HepG2 (cell line): Measurements from ENCODE around the gene CFAP119. TPM values are rescaled to one million over a fixed set of nuclear protein-coding genes. Genes with fewer than 3 reads are reported as not detected.

ENCODE experiments used
- ARNT2 ChIP-seq: sonication (generic); formaldehyde crosslinking; IDR thresholded peaks from 2 replicates; pipeline ENCODE4 v1.8.0; 2022; ENCODE audit warnings: mild to moderate bottlenecking, low read depth, missing genetic modification reagents, moderate library complexity
- CHCHD3 ChIP-seq: sonication (generic); formaldehyde crosslinking; IDR thresholded peaks from 2 replicates; pipeline ENCODE4 v1.8.0; 2022; ENCODE audit warnings: mild to moderate bottlenecking, missing genetic modification reagents, moderate library complexity
- CTCF ChIP-seq: sonication (generic); formaldehyde crosslinking; IDR thresholded peaks from 2 replicates; pipeline ENCODE4 v1.5.0; 2020; ENCODE audit warnings: mild to moderate bottlenecking, missing genetic modification reagents, moderate library complexity
- EEA1 ChIP-seq: sonication (generic); formaldehyde crosslinking; IDR thresholded peaks from 2 replicates; pipeline ENCODE4 v1.5.1; 2020; ENCODE audit warnings: mild to moderate bottlenecking, missing genetic modification reagents, borderline replicate concordance
- ELF4 ChIP-seq: sonication (generic); formaldehyde crosslinking; IDR thresholded peaks from 2 replicates; pipeline ENCODE4 v1.5.0; 2020; ENCODE audit warnings: missing genetic modification reagents, mild to moderate bottlenecking, moderate library complexity, borderline replicate concordance
- FOXJ3 ChIP-seq: sonication (generic); formaldehyde crosslinking; IDR thresholded peaks from 2 replicates; pipeline ENCODE4 v1.4.0; 2020; ENCODE audit warnings: missing genetic modification reagents, mild to moderate bottlenecking, borderline replicate concordance
- HBP1 ChIP-seq: IDR thresholded peaks from 2 replicates; pipeline ENCODE4 v1.6.1; 2016; ENCODE audit warnings: low read depth, control low read depth
- MED8 ChIP-seq: sonication (generic); formaldehyde crosslinking; IDR thresholded peaks from 2 replicates; pipeline ENCODE4 v1.8.1; 2023; ENCODE audit warnings: mild to moderate bottlenecking, missing genetic modification reagents; ENCODE audit not compliant: insufficient replicate concordance
- MYC ChIP-seq: sonication (generic); formaldehyde crosslinking; IDR thresholded peaks from 2 replicates; pipeline ENCODE4 v1.9.0; 2021; ENCODE audit warnings: missing genetic modification reagents, borderline replicate concordance
- MYNN ChIP-seq: sonication (generic); formaldehyde crosslinking; IDR thresholded peaks from 2 replicates; pipeline ENCODE4 v1.4.0; 2020; ENCODE audit warnings: mild to moderate bottlenecking, low read depth, missing genetic modification reagents
- PCBP2 ChIP-seq: fragments of 200-400 bp; formaldehyde crosslinking; optimal IDR thresholded peaks from 2 replicates; pipeline ENCODE3; 2018; ENCODE audit warnings: low read length, low read depth; ENCODE audit not compliant: poor library complexity, severe bottlenecking
- PRMT3 ChIP-seq: sonication (generic); formaldehyde crosslinking; IDR thresholded peaks from 2 replicates; pipeline ENCODE4 v1.8.1; 2022; ENCODE audit warnings: low read depth, mild to moderate bottlenecking, moderate library complexity, missing genetic modification reagents, borderline replicate concordance
- RXRB ChIP-seq: IDR thresholded peaks from 2 replicates; pipeline ENCODE4 v1.6.1; 2016; ENCODE audit warnings: borderline replicate concordance, missing genetic modification reagents, missing compliant biosample characterization
- TCF7L2 ChIP-seq: IDR thresholded peaks from 2 replicates; pipeline ENCODE4 v1.6.1; 2011; ENCODE audit warnings: mild to moderate bottlenecking, low read depth, low read length, moderate library complexity
- TOPORS ChIP-seq: sonication (generic); formaldehyde crosslinking; IDR thresholded peaks from 2 replicates; pipeline ENCODE4 v1.8.0; 2023; ENCODE audit warnings: mild to moderate bottlenecking, missing genetic modification reagents
- ZBTB20 ChIP-seq: sonication (generic); formaldehyde crosslinking; IDR thresholded peaks from 2 replicates; pipeline ENCODE4 v1.8.1; 2023; ENCODE audit warnings: missing genetic modification reagents, low read depth, mild to moderate bottlenecking, borderline replicate concordance
- ZBTB7B ChIP-seq: sonication (generic); formaldehyde crosslinking; IDR thresholded peaks from 2 replicates; pipeline ENCODE4 v1.4.0; 2020; ENCODE audit warnings: missing genetic modification reagents
- ZBTB8A ChIP-seq: sonication (generic); formaldehyde crosslinking; IDR thresholded peaks from 2 replicates; pipeline ENCODE4 v1.4.0; 2020; ENCODE audit warnings: mild to moderate bottlenecking, low read depth, missing genetic modification reagents, borderline replicate concordance
- ZNF337 ChIP-seq: sonication (generic); formaldehyde crosslinking; IDR thresholded peaks from 2 replicates; pipeline ENCODE4 v1.5.1; 2020; ENCODE audit warnings: missing genetic modification reagents, low read depth, mild to moderate bottlenecking, borderline replicate concordance
- ZNF616 ChIP-seq: sonication (generic); formaldehyde crosslinking; IDR thresholded peaks from 2 replicates; pipeline ENCODE4 v1.5.0; 2020; ENCODE audit warnings: low read depth, mild to moderate bottlenecking, missing genetic modification reagents
- polyA plus RNA-seq, 8 experiments: library from polyadenylated mRNA; depleted of rRNA in 3 of 8; stranded (reverse) in 7 of 8; unstranded in 1 of 8; fragments of >200 nt; fragmentation: Illumina TruSeq in 4 of 8; extraction: Trizol in 4 of 8; gene quantifications; 2 replicates each; pipeline versions ENCODE4 v1.2.1 to v1.2.3, GENCODE V29; 2011 to 2016; ENCODE audit warnings: low read depth in 4 of 8, missing spikeins in 1 of 8, mixed read lengths in 1 of 8; ENCODE audit not compliant: insufficient read depth in 1 of 8
- total RNA-seq, 5 experiments: library from RNA; depleted of rRNA; stranded (reverse); fragments of >200 nt; fragmentation: Illumina TruSeq; extraction: Trizol; gene quantifications; 2 replicates each; pipeline ENCODE4 v1.2.3, GENCODE V29; 2016; ENCODE audit warnings: low read depth in 1 of 5
- TF ChIP-seq, protein P1 (sequence below): sonication (generic); formaldehyde crosslinking; conservative IDR thresholded peaks from 2 replicates; pipeline ENCODE4 v1.4.0; 2020; ENCODE audit warnings: mild to moderate bottlenecking, missing genetic modification reagents, moderate library complexity

Gene CFAP119
- total and polyA plus RNA-seq, 2 of the 13 experiments (the other 11 are each of a cell fraction or from before 2014, with no cell fraction given) = 6.4 TPM

- TF ChIP-seq, protein P1, sequence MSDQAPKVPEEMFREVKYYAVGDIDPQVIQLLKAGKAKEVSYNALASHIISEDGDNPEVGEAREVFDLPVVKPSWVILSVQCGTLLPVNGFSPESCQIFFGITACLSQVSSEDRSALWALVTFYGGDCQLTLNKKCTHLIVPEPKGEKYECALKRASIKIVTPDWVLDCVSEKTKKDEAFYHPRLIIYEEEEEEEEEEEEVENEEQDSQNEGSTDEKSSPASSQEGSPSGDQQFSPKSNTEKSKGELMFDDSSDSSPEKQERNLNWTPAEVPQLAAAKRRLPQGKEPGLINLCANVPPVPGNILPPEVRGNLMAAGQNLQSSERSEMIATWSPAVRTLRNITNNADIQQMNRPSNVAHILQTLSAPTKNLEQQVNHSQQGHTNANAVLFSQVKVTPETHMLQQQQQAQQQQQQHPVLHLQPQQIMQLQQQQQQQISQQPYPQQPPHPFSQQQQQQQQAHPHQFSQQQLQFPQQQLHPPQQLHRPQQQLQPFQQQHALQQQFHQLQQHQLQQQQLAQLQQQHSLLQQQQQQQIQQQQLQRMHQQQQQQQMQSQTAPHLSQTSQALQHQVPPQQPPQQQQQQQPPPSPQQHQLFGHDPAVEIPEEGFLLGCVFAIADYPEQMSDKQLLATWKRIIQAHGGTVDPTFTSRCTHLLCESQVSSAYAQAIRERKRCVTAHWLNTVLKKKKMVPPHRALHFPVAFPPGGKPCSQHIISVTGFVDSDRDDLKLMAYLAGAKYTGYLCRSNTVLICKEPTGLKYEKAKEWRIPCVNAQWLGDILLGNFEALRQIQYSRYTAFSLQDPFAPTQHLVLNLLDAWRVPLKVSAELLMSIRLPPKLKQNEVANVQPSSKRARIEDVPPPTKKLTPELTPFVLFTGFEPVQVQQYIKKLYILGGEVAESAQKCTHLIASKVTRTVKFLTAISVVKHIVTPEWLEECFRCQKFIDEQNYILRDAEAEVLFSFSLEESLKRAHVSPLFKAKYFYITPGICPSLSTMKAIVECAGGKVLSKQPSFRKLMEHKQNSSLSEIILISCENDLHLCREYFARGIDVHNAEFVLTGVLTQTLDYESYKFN (CRISPR knock-in tag) = peak; percentile 71
- TF ChIP-seq ZBTB20 (CRISPR knock-in tag) = peak; percentile 41
- 0 out of 2 replicates have a peak, but pooled peaks have one; percentile 69 for TF ChIP-seq ZBTB8A (CRISPR knock-in tag)
- TF ChIP-seq TCF7L2 = no peak
- TF ChIP-seq ZNF616 = peak; percentile 91
- peak; percentile 64; the same call in 1 of the 2 replicates for TF ChIP-seq FOXJ3
- peak; percentile 92 for TF ChIP-seq HBP1 (CRISPR knock-in tag)
- peak; percentile 65 for TF ChIP-seq CTCF (CRISPR knock-in tag)
- TF ChIP-seq MED8 = peak; percentile 94
- TF ChIP-seq RXRB (CRISPR knock-in tag) = peak; percentile 88
- TF ChIP-seq ZNF337 (CRISPR knock-in tag) = peak; percentile 65; the same call in 1 of the 2 replicates
- no peak for TF ChIP-seq PCBP2
- TF ChIP-seq MYNN (CRISPR knock-in tag) = no peak; the same call in 1 of the 2 replicates
- TF ChIP-seq MYC (CRISPR knock-in tag) = peak; percentile 93
- peak; percentile 74; the same call in 1 of the 2 replicates for TF ChIP-seq TOPORS (CRISPR knock-in tag)
- TF ChIP-seq ELF4 (CRISPR knock-in tag) = peak; percentile 87
- peak; percentile 84 for TF ChIP-seq PRMT3 (CRISPR knock-in tag)
- peak; percentile 96 for TF ChIP-seq EEA1 (CRISPR knock-in tag)
- TF ChIP-seq ZBTB7B (CRISPR knock-in tag) = peak; percentile 89
- peak; percentile 98; the same call in 1 of the 2 replicates for TF ChIP-seq ARNT2 (CRISPR knock-in tag)
- TF ChIP-seq CHCHD3 (CRISPR knock-in tag) = no peak
These were observed 43.7 kb upstream of the CFAP119 start (continued) for GRCh38 chr16:30805370-30806169.
